H9 (cell line): Measurements from ENCODE around the gene PLB1. TPM values are rescaled to one million over a fixed set of nuclear protein-coding genes. Genes with fewer than 3 reads are reported as not detected.

Source experiments
- DNase-seq: peaks from one replicate; pipeline ENCODE4 v3.0.0-alpha.2; 2017
- H2AFZ ChIP-seq: one replicate; pipeline ENCODE4 v1.6.1; 2013; ENCODE audit warnings: mild to moderate bottlenecking, low read length, control low read depth, moderate library complexity
- H2AK5ac ChIP-seq: 2 replicates; pipeline ENCODE4 v1.6.1; 2013; ENCODE audit warnings: low read length, control low read depth, mixed read lengths; ENCODE audit not compliant: insufficient read length
- H2BK120ac ChIP-seq: one replicate; pipeline ENCODE4 v1.6.1; 2013; ENCODE audit warnings: low read depth, mild to moderate bottlenecking, low read length, control low read depth, inconsistent platforms; ENCODE audit not compliant: poor library complexity, severe bottlenecking
- H2BK12ac ChIP-seq: 2 replicates; pipeline ENCODE4 v1.6.1; 2013; ENCODE audit warnings: low read length, control low read depth, mixed read lengths, low read depth; ENCODE audit not compliant: insufficient read length
- H2BK15ac ChIP-seq: 2 replicates; pipeline ENCODE4 v1.6.1; 2013; ENCODE audit warnings: low read depth, low read length, control low read depth
- H2BK20ac ChIP-seq: one replicate; pipeline ENCODE4 v1.6.1; 2013; ENCODE audit warnings: low read depth, mild to moderate bottlenecking, low read length, control low read depth, inconsistent platforms; ENCODE audit not compliant: poor library complexity, severe bottlenecking
- H2BK5ac ChIP-seq: 2 replicates; pipeline ENCODE4 v1.6.1; 2013; ENCODE audit warnings: low read length, control low read depth, mixed read lengths; ENCODE audit not compliant: insufficient read length
- H3K14ac ChIP-seq: 2 replicates; pipeline ENCODE4 v1.6.1; 2013; ENCODE audit warnings: low read length, control low read depth; ENCODE audit not compliant: insufficient read depth
- H3K18ac ChIP-seq: 2 replicates; pipeline ENCODE4 v1.6.1; 2013; ENCODE audit warnings: low read depth, mild to moderate bottlenecking, mixed read lengths, low read length, control low read depth; ENCODE audit not compliant: insufficient read length
- H3K23ac ChIP-seq: 2 replicates; pipeline ENCODE4 v1.6.1; 2013; ENCODE audit warnings: low read length, control low read depth, mixed read lengths, low read depth; ENCODE audit not compliant: insufficient read length
- H3K23me2 ChIP-seq: 2 replicates; pipeline ENCODE4 v1.6.1; 2013; ENCODE audit warnings: low read depth, mild to moderate bottlenecking, mixed read lengths, low read length, control low read depth; ENCODE audit not compliant: insufficient read length, poor library complexity, severe bottlenecking
- H3K27ac ChIP-seq: 2 replicates; pipeline ENCODE4 v1.5.1; 2013; ENCODE audit warnings: low read length, control low read depth, mixed read lengths, low read depth; ENCODE audit not compliant: insufficient read length
- H3K27me3 ChIP-seq: 2 replicates; pipeline ENCODE4 v1.6.1; 2013; ENCODE audit warnings: low read length, control low read depth, inconsistent platforms; ENCODE audit not compliant: insufficient read depth
- H3K4ac ChIP-seq: 2 replicates; pipeline ENCODE4 v1.6.1; 2013; ENCODE audit warnings: low read depth, mild to moderate bottlenecking, control low read depth, inconsistent platforms, low read length, moderate library complexity
- H3K4me1 ChIP-seq: 2 replicates; pipeline ENCODE4 v1.6.1; 2013; ENCODE audit warnings: low read length, control low read depth, inconsistent platforms; ENCODE audit not compliant: insufficient read depth
- H3K4me2 ChIP-seq: 2 replicates; pipeline ENCODE4 v1.6.1; 2013; ENCODE audit warnings: low read length, control low read depth, mixed read lengths; ENCODE audit not compliant: insufficient read length, insufficient read depth
- H3K56ac ChIP-seq: 2 replicates; pipeline ENCODE4 v1.6.1; 2013; ENCODE audit warnings: low read depth, mild to moderate bottlenecking, mixed read lengths, low read length, control low read depth; ENCODE audit not compliant: insufficient read length
- H3K79me1 ChIP-seq: 2 replicates; pipeline ENCODE4 v1.6.1; 2013; ENCODE audit warnings: low read depth, mild to moderate bottlenecking, moderate library complexity, low read length, control low read depth, inconsistent platforms; ENCODE audit not compliant: insufficient read depth, poor library complexity, severe bottlenecking
- H3K79me2 ChIP-seq: 2 replicates; pipeline ENCODE4 v1.6.1; 2013; ENCODE audit warnings: low read length, control low read depth, inconsistent platforms; ENCODE audit not compliant: insufficient read depth
- H3K9ac ChIP-seq: 2 replicates; pipeline ENCODE4 v1.6.1; 2013; ENCODE audit warnings: low read length, control low read depth, mixed read lengths; ENCODE audit not compliant: insufficient read length; ENCODE audit errors: extremely low read depth
- H3K9me3 ChIP-seq: one replicate; pipeline ENCODE4 v1.6.1; 2013; ENCODE audit warnings: low read depth, low read length, inconsistent platforms; ENCODE audit not compliant: control insufficient read depth
- H3T11ph ChIP-seq: one replicate; pipeline ENCODE4 v1.6.1; 2013; ENCODE audit warnings: mild to moderate bottlenecking, low read length, control low read depth, inconsistent platforms
- H4K20me1 ChIP-seq: one replicate; pipeline ENCODE4 v1.6.1; 2013; ENCODE audit not compliant: control insufficient read depth, insufficient read length, insufficient read depth
- H4K5ac ChIP-seq: 2 replicates; pipeline ENCODE4 v1.6.1; 2013; ENCODE audit warnings: low read depth, mild to moderate bottlenecking, mixed read lengths, low read length, control low read depth; ENCODE audit not compliant: insufficient read length
- H4K8ac ChIP-seq: replicated peaks from 2 replicates; pipeline ENCODE4 v1.6.1; 2013; ENCODE audit warnings: low read length, control low read depth, mixed read lengths, low read depth; ENCODE audit not compliant: insufficient read length
- H4K91ac ChIP-seq: 2 replicates; pipeline ENCODE4 v1.6.1; 2013; ENCODE audit warnings: low read depth, mild to moderate bottlenecking, moderate library complexity, mixed read lengths, low read length, control low read depth; ENCODE audit not compliant: insufficient read length
- H3K27ac Mint-ChIP-seq, 3 experiments: 2 replicates in 2 of 3; 3 replicates in 1 of 3; pipeline ENCODE4 v1.8.0; 2020 to 2021; ENCODE audit warnings: mixed read lengths in 3 of 3, mild to moderate bottlenecking in 1 of 3, moderate library complexity in 1 of 3
- H3K27me3 Mint-ChIP-seq: 2 replicates; pipeline ENCODE4 v1.8.0; 2021; ENCODE audit warnings: low read depth, mild to moderate bottlenecking, moderate library complexity, mixed read lengths
- H3K36me3 Mint-ChIP-seq, 3 experiments: 2 replicates in 2 of 3; 3 replicates in 1 of 3; pipeline ENCODE4 v1.8.0; 2020 to 2021; ENCODE audit warnings: low read depth in 3 of 3, mixed read lengths in 3 of 3; ENCODE audit not compliant: insufficient read depth in 1 of 3
- H3K4me1 Mint-ChIP-seq, 2 experiments: 2 replicates each; pipeline ENCODE4 v1.8.0; 2020; ENCODE audit warnings: mixed read lengths in 2 of 2
- H3K4me3 Mint-ChIP-seq, 2 experiments: 2 replicates in 1 of 2; 3 replicates in 1 of 2; pipeline ENCODE4 v1.8.0; 2020 to 2021; ENCODE audit warnings: mild to moderate bottlenecking in 2 of 2, mixed read lengths in 2 of 2, moderate library complexity in 1 of 2
- H3K9me3 Mint-ChIP-seq, 2 experiments: 2 replicates in 1 of 2; 3 replicates in 1 of 2; pipeline ENCODE4 v1.8.0; 2020; ENCODE audit warnings: mild to moderate bottlenecking in 2 of 2, mixed read lengths in 2 of 2, moderate library complexity in 1 of 2
- CTCF ChIP-seq: fragments of 200-600 bp; sonication (generic); conservative IDR thresholded peaks from 3 replicates; pipeline ENCODE4 v1.8.0; 2021; ENCODE audit warnings: antibody characterized with exemption, mild to moderate bottlenecking
- WGBS: extraction: QIAGEN DNeasy Blood & Tissue Kit; methylation state at CpG from one replicate; pipeline ENCODE4 v1.1.7; 2013; ENCODE audit warnings: missing lambda C conversion rate, low lambda C conversion rate, mixed read lengths; ENCODE audit not compliant: insufficient read length; ENCODE audit errors: extremely low coverage; 5-methylcytosine and 5-hydroxymethylcytosine counted together
- total RNA-seq: library from RNA; stranded (reverse); gene quantifications from 2 replicates; pipeline ENCODE4 v1.2.1, GENCODE V29; 2021

PLB1 gene
- total RNA-seq, 1 experiment from 2014 or later: not detected

DNA sequence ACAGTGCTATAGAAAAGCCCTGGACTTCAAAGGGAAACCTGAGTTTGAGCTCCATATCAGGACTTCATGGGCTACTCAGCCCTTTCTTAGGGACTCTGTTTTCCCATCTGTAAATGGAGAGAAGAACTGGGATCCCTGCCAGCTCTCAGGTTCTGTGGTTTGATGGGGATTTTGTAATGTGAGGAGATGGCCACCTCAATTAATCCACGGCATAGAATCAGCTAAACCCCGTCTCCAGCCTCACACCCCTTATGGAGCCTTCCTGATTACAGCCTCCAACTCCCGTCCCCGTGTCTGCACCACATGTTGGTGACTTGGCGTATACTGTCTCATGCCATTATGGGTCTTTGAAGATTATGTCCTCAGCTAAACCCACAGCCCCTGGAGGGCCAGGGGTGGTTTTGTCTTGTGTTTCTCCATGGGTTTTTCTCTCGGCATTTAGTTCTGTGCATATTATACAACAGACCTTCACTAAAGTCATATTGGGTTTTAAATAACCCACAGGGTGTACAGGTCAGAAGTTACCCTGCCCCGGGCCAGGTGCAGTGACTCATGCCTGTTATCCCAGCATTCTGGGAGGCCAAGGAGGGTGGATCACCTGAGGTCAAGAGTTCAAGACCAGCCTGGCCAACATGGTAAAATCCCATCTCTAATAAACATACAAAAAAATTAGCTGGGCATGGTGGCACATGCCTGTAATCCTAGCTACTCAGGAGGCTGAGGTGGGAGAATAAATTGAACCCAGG lies 192.0 kb downstream of the PLB1 start:
- WGBS: no CpG with 5 or more reads among the region's 7 CpGs
- no peak overlapping the region for H3K4me2 ChIP-seq

More for the DNA sequence above, 192.0 kb downstream of the PLB1 start:
- no peak overlapping the region for H3K23ac ChIP-seq
- peaks cover 3% of the 10 kb centered on the region; the same call in 1 of the 2 replicates for H3K4me1 ChIP-seq
- TF ChIP-seq CTCF: no peak
- H2AK5ac ChIP-seq: no peak overlapping the region
- H3K4me3 Mint-ChIP-seq: no peak overlapping the region
- H3K27ac ChIP-seq: no peak overlapping the region
- H2AFZ ChIP-seq: no peak overlapping the region
- no peak overlapping the region for H3K9ac ChIP-seq
- H3K56ac ChIP-seq: no peak overlapping the region
- no peaks in the 10 kb centered on the region for H3K36me3 Mint-ChIP-seq
- H4K20me1 ChIP-seq: no peaks in the 10 kb centered on the region
- H3K18ac ChIP-seq: no peak overlapping the region
- no peak overlapping the region for H3K4ac ChIP-seq
- H3K23me2 ChIP-seq: no peaks in the 10 kb centered on the region
- no peaks in the 10 kb centered on the region; the same call in 1 of the 2 replicates for H3K27me3 Mint-ChIP-seq
- no peak overlapping the region for H2BK120ac ChIP-seq
- H3K79me2 ChIP-seq: no peaks in the 10 kb centered on the region
- H3K9me3 ChIP-seq: no peaks in the 10 kb centered on the region
- H2BK15ac ChIP-seq: no peak overlapping the region
- no peak for DNase-seq
- H2BK12ac ChIP-seq: no peak overlapping the region
- H3K9me3 Mint-ChIP-seq: no peaks in the 10 kb centered on the region; a peak in 1 of 5 replicates
- H4K5ac ChIP-seq: no peak overlapping the region
- peaks cover 19 to 29% of the 10 kb centered on the region in 2 experiments for H3K4me1 Mint-ChIP-seq
- no peak overlapping the region for H3T11ph ChIP-seq
- H3K79me1 ChIP-seq: no peaks in the 10 kb centered on the region
- H3K14ac ChIP-seq: no peak overlapping the region
- H2BK20ac ChIP-seq: no peak overlapping the region
- no peak overlapping the region for H2BK5ac ChIP-seq
- no peaks in the 10 kb centered on the region for H3K27me3 ChIP-seq
- H3K27ac Mint-ChIP-seq: no peak overlapping the region
- no peak overlapping the region for H4K8ac ChIP-seq
- H4K91ac ChIP-seq: no peak overlapping the region
